T-helper 17 cell (primary cell): ENCODE measurements around the gene POU6F2. TPM values are rescaled to one million over a fixed set of nuclear protein-coding genes. Genes with fewer than 3 reads are reported as not detected.
A peak's percentile ranks its signal among the peaks of the same experiment; 100 is the strongest.

Experiments used
- ATAC-seq: fragments of 150-1000 bp; cut with Tn5 transposase; 2 replicates; pipeline ENCODE4 v1.10.0; 2021; ENCODE audit warnings: mild to moderate bottlenecking, moderate library complexity
- DNase-seq, 3 donors: peaks; one replicate each; pipeline versions ENCODE4 v3.0.0 to v3.0.0-alpha.2; 2020 to 2021
- H3K9me3 ChIP-seq: one replicate; pipeline ENCODE4 v1.7.0; 2013; ENCODE audit warnings: low read length, mild to moderate bottlenecking; ENCODE audit not compliant: control insufficient read depth, poor library complexity, severe bottlenecking
- H3K27ac Mint-ChIP-seq: one replicate; pipeline ENCODE4 v1.8.0; 2022; ENCODE audit warnings: mild to moderate bottlenecking, moderate library complexity, mixed read lengths
- H3K27me3 Mint-ChIP-seq: one replicate; pipeline ENCODE4 v1.8.0; 2022; ENCODE audit warnings: mixed read lengths
- H3K36me3 Mint-ChIP-seq: one replicate; pipeline ENCODE4 v1.8.0; 2022; ENCODE audit warnings: low read depth, mixed read lengths
- H3K4me1 Mint-ChIP-seq: one replicate; pipeline ENCODE4 v1.8.0; 2022; ENCODE audit warnings: mild to moderate bottlenecking, mixed read lengths
- H3K4me3 Mint-ChIP-seq: one replicate; pipeline ENCODE4 v1.8.0; 2022; ENCODE audit warnings: mild to moderate bottlenecking, moderate library complexity, mixed read lengths
- total RNA-seq, 4 donors: library from RNA in 2 of 4; stranded (reverse) in 2 of 4; gene quantifications; one replicate each; pipeline ENCODE4 v1.2.3 and lab custom pipeline; 2022 to 2026

The POU6F2 gene
- total RNA-seq, 2 donors from 2014 or later: 0.29 TPM; not detected in 1

GRCh38 chr7:39434012-39434411 is 456.3 kb downstream of the POU6F2 start:
- no peak overlapping the region for H3K27ac Mint-ChIP-seq
- no peak for DNase-seq
- no peaks in the 10 kb centered on the region for H3K9me3 ChIP-seq
- peaks cover 31% of the 10 kb centered on the region for H3K27me3 Mint-ChIP-seq
- H3K4me3 Mint-ChIP-seq: no peak overlapping the region
- H3K36me3 Mint-ChIP-seq: no peaks in the 10 kb centered on the region
- no peak for ATAC-seq
- no peaks in the 10 kb centered on the region for H3K4me1 Mint-ChIP-seq

- Mint-ChIP-seq H3K4me3 (no peak overlapping the region), H3K27ac (no peak overlapping the region), H3K4me1 (no peaks in the 10 kb centered on the region), H3K36me3 (peaks cover 9% of the 10 kb centered on the region), H3K27me3 (peaks cover 50% of the 10 kb centered on the region)
- no peak for DNase-seq
- H3K9me3 ChIP-seq: no peaks in the 10 kb centered on the region
- ATAC-seq: no peak
Observed at GRCh38 chr7:39446546-39446945, 468.8 kb downstream of the POU6F2 start.

GRCh38 chr7:39451901-39452300 is 474.2 kb downstream of the POU6F2 start:
- peaks cover 43% of the 10 kb centered on the region for H3K27me3 Mint-ChIP-seq
- H3K36me3 Mint-ChIP-seq: peaks cover 3% of the 10 kb centered on the region
- DNase-seq (no peak), ATAC-seq (no peak)
- no peak overlapping the region for H3K27ac Mint-ChIP-seq
- H3K9me3 ChIP-seq: no peaks in the 10 kb centered on the region
- peaks cover 2% of the 10 kb centered on the region for H3K4me1 Mint-ChIP-seq
- H3K4me3 Mint-ChIP-seq: no peak overlapping the region

- H3K36me3 Mint-ChIP-seq: peaks cover 6% of the 10 kb centered on the region
- H3K9me3 ChIP-seq: no peaks in the 10 kb centered on the region
- peaks cover 34% of the 10 kb centered on the region for H3K27me3 Mint-ChIP-seq
- no peak overlapping the region for H3K4me3 Mint-ChIP-seq
- peaks cover 4% of the 10 kb centered on the region for H3K4me1 Mint-ChIP-seq
- ATAC-seq (peak; percentile 54), DNase-seq (peak in 1 of 3 donors; percentile 26)
- no peak overlapping the region for H3K27ac Mint-ChIP-seq
Observed at GRCh38 chr7:39453743-39454355, 476.1 kb downstream of the POU6F2 start.

- ATAC-seq (no peak), DNase-seq (no peak)
- Mint-ChIP-seq H3K4me3 (no peak overlapping the region), H3K27ac (no peak overlapping the region), H3K36me3 (peaks cover 2% of the 10 kb centered on the region), H3K27me3 (peaks cover 57% of the 10 kb centered on the region), H3K4me1 (peaks cover 4% of the 10 kb centered on the region)
- no peaks in the 10 kb centered on the region for H3K9me3 ChIP-seq
Observed at GRCh38 chr7:39458061-39458745, 480.5 kb downstream of the POU6F2 start.

GRCh38 chr7:39459636-39460035 is 481.9 kb downstream of the POU6F2 start:
- no peak for ATAC-seq
- H3K4me1 Mint-ChIP-seq: peaks cover 2% of the 10 kb centered on the region
- no peak overlapping the region for H3K27ac Mint-ChIP-seq
- DNase-seq: no peak
- no peak overlapping the region for H3K4me3 Mint-ChIP-seq
- peaks cover 70% of the 10 kb centered on the region for H3K27me3 Mint-ChIP-seq
- H3K9me3 ChIP-seq: no peaks in the 10 kb centered on the region
- peaks cover 4% of the 10 kb centered on the region for H3K36me3 Mint-ChIP-seq

GRCh38 chr7:39460486-39460885 is 482.8 kb downstream of the POU6F2 start:
- H3K4me1 Mint-ChIP-seq: peaks cover 9% of the 10 kb centered on the region
- no peak overlapping the region for H3K4me3 Mint-ChIP-seq
- H3K27ac Mint-ChIP-seq: no peak overlapping the region
- ATAC-seq (no peak), DNase-seq (no peak)
- peaks cover 4% of the 10 kb centered on the region for H3K36me3 Mint-ChIP-seq
- H3K9me3 ChIP-seq: no peaks in the 10 kb centered on the region
- peaks cover 76% of the 10 kb centered on the region for H3K27me3 Mint-ChIP-seq

GRCh38 chr7:39461263-39461820 is 483.6 kb downstream of the POU6F2 start:
- Mint-ChIP-seq H3K4me3 (no peak overlapping the region), H3K4me1 (peaks cover 11% of the 10 kb centered on the region), H3K27me3 (peaks cover 77% of the 10 kb centered on the region), H3K27ac (no peak overlapping the region), H3K36me3 (peaks cover 4% of the 10 kb centered on the region)
- no peak for DNase-seq
- no peaks in the 10 kb centered on the region for H3K9me3 ChIP-seq
- no peak for ATAC-seq

GRCh38 chr7:39463252-39463651 is 485.5 kb downstream of the POU6F2 start:
- ATAC-seq: no peak
- H3K36me3 Mint-ChIP-seq: peaks cover 4% of the 10 kb centered on the region
- H3K27ac Mint-ChIP-seq: no peak overlapping the region
- H3K4me1 Mint-ChIP-seq: peaks cover 11% of the 10 kb centered on the region
- no peaks in the 10 kb centered on the region for H3K9me3 ChIP-seq
- H3K27me3 Mint-ChIP-seq: peaks cover 76% of the 10 kb centered on the region
- DNase-seq: no peak
- H3K4me3 Mint-ChIP-seq: no peak overlapping the region

- peaks cover 72% of the 10 kb centered on the region for H3K27me3 Mint-ChIP-seq
- ATAC-seq: no peak
- H3K27ac Mint-ChIP-seq: no peak overlapping the region
- DNase-seq: no peak
- peaks cover 9% of the 10 kb centered on the region for H3K4me1 Mint-ChIP-seq
- no peaks in the 10 kb centered on the region for H3K9me3 ChIP-seq
- H3K36me3 Mint-ChIP-seq: peaks cover 2% of the 10 kb centered on the region
- H3K4me3 Mint-ChIP-seq: no peak overlapping the region
Observed at GRCh38 chr7:39464350-39465054, 486.8 kb downstream of the POU6F2 start.

GRCh38 chr7:39465055-39465929 is 487.6 kb downstream of the POU6F2 start:
- ATAC-seq (peak; percentile 65), DNase-seq (peak in 1 of 3 donors; percentile 5)
- no peaks in the 10 kb centered on the region for H3K9me3 ChIP-seq
- Mint-ChIP-seq H3K36me3 (peaks cover 2% of the 10 kb centered on the region), H3K4me3 (no peak overlapping the region), H3K27ac (no peak overlapping the region), H3K27me3 (peaks cover 67% of the 10 kb centered on the region), H3K4me1 (peaks cover 9% of the 10 kb centered on the region)

GRCh38 chr7:39468261-39468660 is 490.6 kb downstream of the POU6F2 start:
- H3K36me3 Mint-ChIP-seq: peaks cover 2% of the 10 kb centered on the region
- no peak for DNase-seq
- no peaks in the 10 kb centered on the region for H3K9me3 ChIP-seq
- H3K27me3 Mint-ChIP-seq: peaks cover 54% of the 10 kb centered on the region
- ATAC-seq: no peak
- no peak overlapping the region for H3K4me3 Mint-ChIP-seq
- H3K4me1 Mint-ChIP-seq: peaks cover 9% of the 10 kb centered on the region
- no peak overlapping the region for H3K27ac Mint-ChIP-seq
